ENCODE results near the gene NCKAP1. TPM values are rescaled to one million over a fixed set of nuclear protein-coding genes. Genes with fewer than 3 reads are reported as not detected.

The NCKAP1 gene
- polyA plus RNA-seq, 1 of the 3 experiments (the other 2 are of a cell fraction), result 64.0 TPM

DNA sequence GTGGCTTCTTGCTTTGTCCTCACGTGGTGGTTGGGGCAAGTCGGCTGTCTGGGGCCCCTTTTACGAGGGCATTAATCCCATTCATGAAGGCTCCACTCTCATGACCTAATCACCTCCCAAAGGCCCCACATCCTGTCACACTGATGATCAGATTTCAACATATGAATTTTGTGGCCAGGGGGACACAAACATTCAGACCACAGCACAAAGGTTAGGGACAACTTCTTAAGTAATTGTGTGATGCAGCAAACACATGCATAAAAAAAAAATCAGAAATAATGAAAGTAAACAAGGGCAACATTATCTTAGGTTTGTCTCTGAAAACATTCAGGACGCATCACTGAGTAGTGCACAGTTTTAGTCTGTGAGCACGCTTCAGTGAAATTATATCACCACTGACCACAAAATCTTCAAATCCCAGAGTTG, 117.6 kb downstream of the NCKAP1 start:
- Histone ChIP-seq H2AFZ (ENCODE audit: low read depth) (no peak overlapping the region), H3K27me3 (ENCODE audit: insufficient read depth) (no peaks in the 10 kb centered on the region), H3K9me3 (no peaks in the 10 kb centered on the region), H3K9ac (no peak overlapping the region), H3K79me2 (ENCODE audit: insufficient read depth) (no peaks in the 10 kb centered on the region), H3K9me2 (no peaks in the 10 kb centered on the region), H4K20me1 (ENCODE audit: insufficient read depth) (no peaks in the 10 kb centered on the region), H3K27ac (ENCODE audit: low read depth in 2 of 2, low read length in 1 of 2) (no peak overlapping the region), H3F3A (replicated peaks; ENCODE audit: insufficient read depth) (peaks cover 23% of the 10 kb centered on the region), H3K36me3 (replicated peaks in 1 of 2; ENCODE audit: control insufficient read depth in 1 of 2, insufficient read depth in 2 of 2, low read length in 1 of 2) (peaks cover 41 to 59% of the 10 kb centered on the region in 2 experiments), H3K4me3 (ENCODE audit: low read depth in 2 of 2, low read length in 1 of 2) (no peak overlapping the region), H3K4me2 (no peak overlapping the region), H3K4me1 (ENCODE audit: control insufficient read depth in 1 of 2, insufficient read depth in 2 of 2, low read depth in 1 of 2, low read length in 1 of 2) (peaks cover 4 to 29% of the 10 kb centered on the region in 2 experiments; a peak in 2 of 4 replicates)
- ChIA-PET CTCF (no interaction called here), POLR2A (no interaction called here)
- DNase-seq, result no peak
- TF ChIP-seq TCF12 (IDR thresholded peaks at IDR 0.05) (no peak), RXRA (IDR thresholded peaks at IDR 0.05; ENCODE audit: borderline replicate concordance, low read depth) (no peak), FOXJ3 (CRISPR knock-in tag; IDR thresholded peaks at IDR 0.05) (no peak), EZH2phosphoT487 (IDR thresholded peaks at IDR 0.05; ENCODE audit: borderline replicate concordance, low read depth) (no peak), POLR2AphosphoS5 (IDR thresholded peaks at IDR 0.05; ENCODE audit: low read depth, low read length) (no peak), JUND (IDR thresholded peaks at IDR 0.05) (no peak), IRF3 (IDR thresholded peaks at IDR 0.05; ENCODE audit: low read depth, low read length) (no peak), TEAD4 (IDR thresholded peaks at IDR 0.05; ENCODE audit: borderline replicate concordance, insufficient read depth) (no peak), YY1 (IDR thresholded peaks at IDR 0.05; ENCODE audit: low read depth) (no peak)
- TF ChIP-seq, protein P1, sequence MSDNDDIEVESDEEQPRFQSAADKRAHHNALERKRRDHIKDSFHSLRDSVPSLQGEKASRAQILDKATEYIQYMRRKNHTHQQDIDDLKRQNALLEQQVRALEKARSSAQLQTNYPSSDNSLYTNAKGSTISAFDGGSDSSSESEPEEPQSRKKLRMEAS (IDR thresholded peaks at IDR 0.05; ENCODE audit: low read depth), result no peak
- WGBS (ENCODE audit: low lambda C conversion rate), result 95% methylated on average over 5 of the region's 5 CpGs

DNA sequence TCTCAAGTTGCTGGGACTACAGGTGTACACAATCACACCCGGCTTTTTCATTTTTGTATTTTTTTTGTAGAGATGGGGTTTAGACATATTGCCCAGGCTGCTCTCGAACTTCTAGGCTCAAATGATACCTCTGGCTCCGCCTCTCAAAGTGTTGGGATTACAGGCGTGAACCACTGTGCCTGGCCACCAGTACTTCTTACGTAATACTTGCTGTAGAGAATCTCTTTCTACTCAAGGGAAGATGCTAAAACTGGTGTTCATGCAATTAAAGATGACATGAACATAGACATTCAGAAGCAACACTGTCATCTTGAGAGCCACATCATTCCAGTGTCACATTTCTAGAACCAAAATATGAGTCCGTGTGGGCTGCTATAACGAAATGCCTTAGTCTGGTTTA, 118.2 kb downstream of the NCKAP1 start:
- 93% methylated on average over 7 of the region's 7 CpGs for WGBS (ENCODE audit: low lambda C conversion rate)
- H2AFZ ChIP-seq (ENCODE audit: low read depth), result no peak overlapping the region
- H3K9ac ChIP-seq, result no peak overlapping the region
- H3K27ac ChIP-seq (ENCODE audit: low read depth in 2 of 2, low read length in 1 of 2), result no peak overlapping the region
- H3K9me3 ChIP-seq, result no peaks in the 10 kb centered on the region
- POLR2A ChIA-PET, result no interaction called here
- TF ChIP-seq, protein P2, sequence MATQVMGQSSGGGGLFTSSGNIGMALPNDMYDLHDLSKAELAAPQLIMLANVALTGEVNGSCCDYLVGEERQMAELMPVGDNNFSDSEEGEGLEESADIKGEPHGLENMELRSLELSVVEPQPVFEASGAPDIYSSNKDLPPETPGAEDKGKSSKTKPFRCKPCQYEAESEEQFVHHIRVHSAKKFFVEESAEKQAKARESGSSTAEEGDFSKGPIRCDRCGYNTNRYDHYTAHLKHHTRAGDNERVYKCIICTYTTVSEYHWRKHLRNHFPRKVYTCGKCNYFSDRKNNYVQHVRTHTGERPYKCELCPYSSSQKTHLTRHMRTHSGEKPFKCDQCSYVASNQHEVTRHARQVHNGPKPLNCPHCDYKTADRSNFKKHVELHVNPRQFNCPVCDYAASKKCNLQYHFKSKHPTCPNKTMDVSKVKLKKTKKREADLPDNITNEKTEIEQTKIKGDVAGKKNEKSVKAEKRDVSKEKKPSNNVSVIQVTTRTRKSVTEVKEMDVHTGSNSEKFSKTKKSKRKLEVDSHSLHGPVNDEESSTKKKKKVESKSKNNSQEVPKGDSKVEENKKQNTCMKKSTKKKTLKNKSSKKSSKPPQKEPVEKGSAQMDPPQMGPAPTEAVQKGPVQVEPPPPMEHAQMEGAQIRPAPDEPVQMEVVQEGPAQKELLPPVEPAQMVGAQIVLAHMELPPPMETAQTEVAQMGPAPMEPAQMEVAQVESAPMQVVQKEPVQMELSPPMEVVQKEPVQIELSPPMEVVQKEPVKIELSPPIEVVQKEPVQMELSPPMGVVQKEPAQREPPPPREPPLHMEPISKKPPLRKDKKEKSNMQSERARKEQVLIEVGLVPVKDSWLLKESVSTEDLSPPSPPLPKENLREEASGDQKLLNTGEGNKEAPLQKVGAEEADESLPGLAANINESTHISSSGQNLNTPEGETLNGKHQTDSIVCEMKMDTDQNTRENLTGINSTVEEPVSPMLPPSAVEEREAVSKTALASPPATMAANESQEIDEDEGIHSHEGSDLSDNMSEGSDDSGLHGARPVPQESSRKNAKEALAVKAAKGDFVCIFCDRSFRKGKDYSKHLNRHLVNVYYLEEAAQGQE (IDR thresholded peaks at IDR 0.05; ENCODE audit: low read depth, low read length), result no peak
- TF ChIP-seq TCF12 (IDR thresholded peaks at IDR 0.05) (no peak), GATA2 (CRISPR knock-in tag; IDR thresholded peaks at IDR 0.05) (no peak), MXI1 (IDR thresholded peaks at IDR 0.05; ENCODE audit: low read depth, low read length) (no peak), MEF2A (IDR thresholded peaks at IDR 0.05; ENCODE audit: borderline replicate concordance, low read depth) (no peak), IRF3 (IDR thresholded peaks at IDR 0.05; ENCODE audit: low read depth, low read length) (no peak)
- TF ChIP-seq, protein P1 (IDR thresholded peaks at IDR 0.05; ENCODE audit: low read depth), result no peak
- H3K4me1 ChIP-seq (ENCODE audit: control insufficient read depth in 1 of 2, insufficient read depth in 2 of 2, low read depth in 1 of 2, low read length in 1 of 2), result peaks cover 6 to 35% of the 10 kb centered on the region in 2 experiments
- no peaks in the 10 kb centered on the region for H3K9me2 ChIP-seq
- no peaks in the 10 kb centered on the region for H3K79me2 ChIP-seq (ENCODE audit: insufficient read depth)
- H3K4me3 ChIP-seq (ENCODE audit: low read depth in 2 of 2, low read length in 1 of 2), result no peak overlapping the region
- DNase-seq, result no peak
- peaks cover 35 to 53% of the 10 kb centered on the region in 2 experiments for H3K36me3 ChIP-seq (replicated peaks in 1 of 2; ENCODE audit: control insufficient read depth in 1 of 2, insufficient read depth in 2 of 2, low read length in 1 of 2)
- no peak overlapping the region for H3K4me2 ChIP-seq
- H4K20me1 ChIP-seq (ENCODE audit: insufficient read depth), result peaks cover 4% of the 10 kb centered on the region
- peaks cover 29% of the 10 kb centered on the region for H3F3A ChIP-seq (replicated peaks; ENCODE audit: insufficient read depth)
- CTCF ChIA-PET, result no interaction called here
- no peaks in the 10 kb centered on the region for H3K27me3 ChIP-seq (ENCODE audit: insufficient read depth)

Measured in SK-N-SH (cell line).